Liver (tissue), 9 donors: ENCODE data around the gene MIEF2. TPM values are rescaled to one million over a fixed set of nuclear protein-coding genes. Genes with fewer than 3 reads are reported as not detected.

Experiments used
- DNase-seq: peaks from one replicate; pipeline ENCODE4 v3.0.0-alpha.2; 2017; ENCODE audit warnings: low spot score
- H3K27ac ChIP-seq, 2 donors: one replicate each; pipeline ENCODE4 v1.7.0; 2013; ENCODE audit warnings: inconsistent platforms in 2 of 2, low read length in 2 of 2, control low read depth in 1 of 2, low read depth in 1 of 2, mild to moderate bottlenecking in 1 of 2
- H3K27me3 ChIP-seq, 4 donors: one replicate each; pipeline versions ENCODE4 v1.6.1 to v1.7.0; 2013; ENCODE audit warnings: low read length in 3 of 4, inconsistent platforms in 1 of 4, mild to moderate bottlenecking in 1 of 4, moderate library complexity in 1 of 4; ENCODE audit not compliant: control insufficient read depth in 4 of 4, insufficient read depth in 4 of 4
- H3K36me3 ChIP-seq, 4 donors: one replicate each; pipeline versions ENCODE4 v1.6.1 to v1.7.0; 2013; ENCODE audit warnings: low read length in 3 of 4, mild to moderate bottlenecking in 3 of 4, low read depth in 1 of 4, moderate library complexity in 1 of 4; ENCODE audit not compliant: control insufficient read depth in 4 of 4, insufficient read depth in 3 of 4
- H3K4me1 ChIP-seq, 4 donors: one replicate each; pipeline versions ENCODE4 v1.6.1 to v1.7.0; 2013; ENCODE audit warnings: low read length in 3 of 4, mild to moderate bottlenecking in 3 of 4, moderate library complexity in 1 of 4; ENCODE audit not compliant: control insufficient read depth in 4 of 4, insufficient read depth in 4 of 4
- H3K4me3 ChIP-seq, 3 donors: one replicate each; pipeline versions ENCODE4 v1.6.1 to v1.7.0; 2013; ENCODE audit warnings: low read length in 3 of 3, control low read depth in 1 of 3, low read depth in 1 of 3, mild to moderate bottlenecking in 1 of 3
- H3K9ac ChIP-seq, 2 donors: one replicate each; pipeline ENCODE4 v1.7.0; 2013; ENCODE audit warnings: low read length in 2 of 2, mild to moderate bottlenecking in 2 of 2, moderate library complexity in 2 of 2, control low read depth in 1 of 2, low read depth in 1 of 2
- H3K9me3 ChIP-seq, 4 donors: one replicate each; pipeline versions ENCODE4 v1.6.1 to v1.7.0; 2013; ENCODE audit warnings: low read length in 3 of 4; ENCODE audit not compliant: control insufficient read depth in 4 of 4
- ATF3 ChIP-seq: IDR thresholded peaks from 2 replicates; pipeline ENCODE4 v1.6.1; 2016; ENCODE audit warnings: antibody characterized with exemption
- CTCF ChIP-seq: fragments of 150-350 bp; IDR thresholded peaks from 2 replicates; pipeline ENCODE4 v1.5.1; 2017; ENCODE audit warnings: improper control_type of control experiment, low read depth, low read length; ENCODE audit not compliant: missing input control
- EGR1 ChIP-seq, 2 donors: IDR thresholded peaks; 2 replicates each; pipeline ENCODE4 v1.6.1; 2016 to 2018; ENCODE audit warnings: antibody characterized with exemption in 2 of 2, low read depth in 2 of 2
- FOXA1 ChIP-seq: IDR thresholded peaks from 2 replicates; pipeline ENCODE4 v1.6.1; 2016; ENCODE audit warnings: antibody characterized with exemption
- FOXA2 ChIP-seq: IDR thresholded peaks from 2 replicates; pipeline ENCODE4 v1.6.1; 2016; ENCODE audit warnings: antibody characterized with exemption
- GABPA ChIP-seq, 2 donors: IDR thresholded peaks in 1 of 2; conservative IDR thresholded peaks in 1 of 2; 2 replicates each; pipeline ENCODE4 v1.6.1; 2016; ENCODE audit warnings: antibody characterized with exemption in 2 of 2, mild to moderate bottlenecking in 1 of 2, moderate library complexity in 1 of 2
- HNF4A ChIP-seq, 2 donors: conservative IDR thresholded peaks; 2 replicates each; pipeline ENCODE4 v1.6.1; 2016; ENCODE audit warnings: antibody characterized with exemption in 2 of 2, mild to moderate bottlenecking in 2 of 2
- HNF4G ChIP-seq: IDR thresholded peaks from 2 replicates; pipeline ENCODE4 v1.6.1; 2016; ENCODE audit warnings: antibody characterized with exemption
- JUND ChIP-seq, 2 donors: IDR thresholded peaks; 2 replicates each; pipeline ENCODE4 v1.6.1; 2016; ENCODE audit warnings: antibody characterized with exemption in 2 of 2
- MAX ChIP-seq: IDR thresholded peaks from 2 replicates; pipeline ENCODE4 v1.6.1; 2016; ENCODE audit warnings: antibody characterized with exemption
- NR2F2 ChIP-seq: IDR thresholded peaks from 2 replicates; pipeline ENCODE4 v1.6.1; 2016; ENCODE audit warnings: antibody characterized with exemption
- RAD21 ChIP-seq, 2 donors: IDR thresholded peaks; 2 replicates each; pipeline ENCODE4 v1.6.1; 2016; ENCODE audit warnings: antibody characterized with exemption in 2 of 2, mild to moderate bottlenecking in 2 of 2
- REST ChIP-seq: IDR thresholded peaks from 2 replicates; pipeline ENCODE4 v1.6.1; 2016; ENCODE audit warnings: antibody characterized with exemption, mild to moderate bottlenecking
- RXRA ChIP-seq, 2 donors: IDR thresholded peaks; 2 replicates each; pipeline ENCODE4 v1.6.1; 2017 to 2018; ENCODE audit warnings: antibody characterized with exemption in 2 of 2, mild to moderate bottlenecking in 1 of 2
- SP1 ChIP-seq: IDR thresholded peaks from 2 replicates; pipeline ENCODE4 v1.6.1; 2018; ENCODE audit warnings: antibody characterized with exemption, mild to moderate bottlenecking
- TAF1 ChIP-seq: conservative IDR thresholded peaks from 2 replicates; pipeline ENCODE4 v1.6.1; 2016; ENCODE audit warnings: antibody characterized with exemption, mild to moderate bottlenecking
- YY1 ChIP-seq: IDR thresholded peaks from 2 replicates; pipeline ENCODE4 v1.6.1; 2016; ENCODE audit warnings: antibody characterized with exemption, mild to moderate bottlenecking
- ZBTB33 ChIP-seq: IDR thresholded peaks from 2 replicates; pipeline ENCODE4 v1.6.1; 2016; ENCODE audit warnings: antibody characterized with exemption
- WGBS: extraction: QIAGEN DNeasy Blood & Tissue Kit; methylation state at CpG from one replicate; pipeline ENCODE4 v1.1.7; 2013; 5-methylcytosine and 5-hydroxymethylcytosine counted together
- polyA plus RNA-seq, 2 donors: library from polyadenylated mRNA; stranded (reverse) in 1 of 2; unstranded in 1 of 2; fragments of 200-250 nt in 1 of 2; fragments of >200 nt in 1 of 2; fragmentation: Nextera tagmentation in 1 of 2; extraction: Ambion mirVana in 1 of 2; gene quantifications; one replicate each; pipeline versions ENCODE4 v1.2.1 to v1.2.3, GENCODE V29; 2013 to 2015
- total RNA-seq, 2 donors: library from RNA; depleted of rRNA; stranded (reverse); fragments of >200 nt; gene quantifications; one replicate each; pipeline ENCODE4 v1.2.3, GENCODE V29; 2014
- donor health status: healthy.
- donor health status: healthy.
- donor health status: healthy.
- donor health status: healthy.
- donor health status: healthy.

The MIEF2 gene
- total and polyA plus RNA-seq, 4 donors = 4.1 to 11.1 (median 6.6) TPM

GRCh38 chr17:18240449-18240848, 20.0 kb upstream of the MIEF2 start:
- H3K9ac ChIP-seq = no peak overlapping the region
- no peaks in the 10 kb centered on the region for H3K27me3 ChIP-seq
- peaks cover 0 to 4% (median 1%) of the 10 kb centered on the region in 4 donors for H3K4me1 ChIP-seq
- DNase-seq = no peak
- H3K36me3 ChIP-seq = peaks cover 0 to 15% (median 5%) of the 10 kb centered on the region in 4 donors
- H3K9me3 ChIP-seq = no peaks in the 10 kb centered on the region
- H3K27ac ChIP-seq = no peak overlapping the region
- TF ChIP-seq YY1 (no peak), RXRA (IDR thresholded peaks at IDR 0.05) (no peak), ATF3 (no peak), SP1 (no peak), MAX (no peak), HNF4G (no peak), NR2F2 (no peak), GABPA (IDR thresholded peaks at IDR 0.05 in 1 of 2, conservative IDR thresholded peaks at IDR 0.05 in 1 of 2) (no peak), ZBTB33 (no peak), RAD21 (IDR thresholded peaks at IDR 0.05) (no peak), TAF1 (no peak), CTCF (no peak), FOXA1 (no peak), EGR1 (IDR thresholded peaks at IDR 0.05; ENCODE audit: low read depth in 2 of 2) (no peak), HNF4A (conservative IDR thresholded peaks at IDR 0.05) (no peak), JUND (IDR thresholded peaks at IDR 0.05) (no peak), FOXA2 (no peak), REST (no peak)
- no peak overlapping the region for H3K4me3 ChIP-seq
- WGBS = 96% methylated on average over 19 of the region's 19 CpGs
